Lung (tissue), 12 donors: ENCODE results near the gene SFRP2. TPM values are rescaled to one million over a fixed set of nuclear protein-coding genes. Genes with fewer than 3 reads are reported as not detected.

Source experiments
- ATAC-seq: fragments of 200-7000 bp; cut with Tn5 transposase; one replicate; pipeline ENCODE4 v1.9.1; 2020; ENCODE audit warnings: moderate number of reproducible peaks; ENCODE audit not compliant: insufficient read depth, low FRiP score
- DNase-seq, 3 donors: peaks; one replicate each; pipeline ENCODE4 v3.0.0-alpha.2; 2013 to 2017
- H3K27ac ChIP-seq, 2 donors: one replicate each; pipeline ENCODE4 v1.5.1; 2013; ENCODE audit warnings: mild to moderate bottlenecking in 2 of 2, moderate library complexity in 2 of 2, control low read depth in 1 of 2, inconsistent platforms in 1 of 2, low read depth in 1 of 2, low read length in 1 of 2
- H3K27me3 ChIP-seq, 3 donors: one replicate each; pipeline ENCODE4 v1.5.1; 2013; ENCODE audit warnings: low read length in 2 of 3; ENCODE audit not compliant: control insufficient read depth in 3 of 3, insufficient read depth in 3 of 3
- H3K36me3 ChIP-seq, 4 donors: one replicate each; pipeline ENCODE4 v1.5.1; 2013; ENCODE audit warnings: low read length in 4 of 4, mild to moderate bottlenecking in 1 of 4, moderate library complexity in 1 of 4; ENCODE audit not compliant: control insufficient read depth in 4 of 4, insufficient read depth in 4 of 4
- H3K4me1 ChIP-seq, 5 donors: one replicate each; pipeline ENCODE4 v1.5.1; 2013; ENCODE audit warnings: low read length in 5 of 5, mild to moderate bottlenecking in 2 of 5, moderate library complexity in 1 of 5; ENCODE audit not compliant: control insufficient read depth in 5 of 5, insufficient read depth in 5 of 5
- H3K4me3 ChIP-seq: one replicate; pipeline ENCODE4 v1.5.1; 2013; ENCODE audit warnings: mild to moderate bottlenecking, control low read depth, moderate library complexity
- H3K9ac ChIP-seq, 2 donors: one replicate each; pipeline ENCODE4 v1.5.1; 2013; ENCODE audit warnings: low read length in 2 of 2, control low read depth in 1 of 2; ENCODE audit not compliant: insufficient read depth in 1 of 2
- H3K9me3 ChIP-seq, 4 donors: one replicate each; pipeline ENCODE4 v1.5.1; 2013; ENCODE audit warnings: low read length in 3 of 4, mild to moderate bottlenecking in 1 of 4, moderate library complexity in 1 of 4; ENCODE audit not compliant: control insufficient read depth in 4 of 4, insufficient read depth in 3 of 4
- CTCF ChIP-seq: IDR thresholded peaks from 2 replicates; pipeline ENCODE4 v1.5.1; 2012; ENCODE audit warnings: mild to moderate bottlenecking; ENCODE audit errors: control extremely low read depth, extremely low read depth
- WGBS, 2 donors: extraction: QIAGEN DNeasy Blood & Tissue Kit; methylation state at CpG; one replicate each; pipeline ENCODE4 v1.1.7; 2013; 5-methylcytosine and 5-hydroxymethylcytosine counted together
- polyA plus RNA-seq, 2 donors: library from polyadenylated mRNA; stranded (reverse); fragments of 200-250 nt; gene quantifications; one replicate each; pipeline ENCODE4 v1.2.1, GENCODE V29; 2013
- total RNA-seq, 2 donors: library from RNA; depleted of rRNA in 1 of 2; stranded (reverse); fragments of >200 nt in 1 of 2; gene quantifications; one replicate each; pipeline ENCODE4 v1.2.1, GENCODE V29; 2014 to 2021
- donor health status: control.
- donor health status: control.
- donor health status: Bipolar disorder and iron deficiency.
- donor health status: healthy.
- donor health status: DM: yes; HTN: yes; CAD: no.

The SFRP2 gene
- total and polyA plus RNA-seq, 4 donors, result 0.68 to 17.4 (median 6.5) TPM

DNA sequence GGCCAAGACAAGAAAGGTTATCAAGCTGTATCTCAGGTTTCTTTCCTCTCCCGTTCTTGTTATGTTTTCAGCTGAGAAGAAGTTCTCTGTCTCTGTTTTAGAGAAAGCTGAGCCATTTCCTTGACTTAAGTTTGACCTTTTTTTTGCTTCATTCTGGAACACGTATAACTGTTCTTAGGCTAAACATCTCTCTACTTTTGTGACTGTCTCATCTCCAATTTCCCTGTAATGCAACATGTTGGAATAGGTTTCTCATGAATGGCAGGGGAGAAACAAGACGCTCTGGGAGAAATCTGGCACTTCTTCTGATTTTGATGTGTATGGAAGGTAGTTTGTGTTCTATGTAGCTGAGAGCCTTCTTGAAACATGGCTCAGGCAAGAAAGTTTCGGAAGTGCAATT, 36.2 kb upstream of the SFRP2 start:
- no peak overlapping the region for H3K9ac ChIP-seq
- ATAC-seq, result no peak
- H3K9me3 ChIP-seq, result no peaks in the 10 kb centered on the region
- no peaks in the 10 kb centered on the region for H3K4me1 ChIP-seq
- no peaks in the 10 kb centered on the region for H3K36me3 ChIP-seq
- TF ChIP-seq CTCF, result no peak
- H3K4me3 ChIP-seq, result no peak overlapping the region
- H3K27ac ChIP-seq, result no peak overlapping the region
- 74 to 88% methylated on average over 4 of the region's 4 CpGs for WGBS, 2 donors
- no peak for DNase-seq
- H3K27me3 ChIP-seq, result no peaks in the 10 kb centered on the region

DNA sequence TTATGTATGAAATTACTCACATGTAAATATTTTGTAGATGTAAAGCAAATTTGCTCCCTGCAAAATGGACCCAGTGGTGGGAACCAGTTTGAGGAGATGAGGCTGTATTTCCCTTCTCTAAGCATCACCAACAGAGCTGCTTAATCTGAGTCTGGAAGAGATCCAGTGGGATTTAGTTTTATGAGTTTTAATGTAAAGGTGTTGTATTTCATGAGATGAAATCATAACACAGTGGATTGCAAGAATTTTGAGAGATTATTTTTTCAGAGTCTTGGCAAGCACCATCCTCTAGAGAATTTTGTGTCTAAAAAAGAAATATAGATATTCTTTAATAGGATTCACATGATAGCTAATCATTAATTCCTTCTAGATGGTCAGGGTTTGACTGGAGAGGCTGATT, 35.6 kb upstream of the SFRP2 start:
- ATAC-seq, result no peak
- DNase-seq, result no peak

DNA sequence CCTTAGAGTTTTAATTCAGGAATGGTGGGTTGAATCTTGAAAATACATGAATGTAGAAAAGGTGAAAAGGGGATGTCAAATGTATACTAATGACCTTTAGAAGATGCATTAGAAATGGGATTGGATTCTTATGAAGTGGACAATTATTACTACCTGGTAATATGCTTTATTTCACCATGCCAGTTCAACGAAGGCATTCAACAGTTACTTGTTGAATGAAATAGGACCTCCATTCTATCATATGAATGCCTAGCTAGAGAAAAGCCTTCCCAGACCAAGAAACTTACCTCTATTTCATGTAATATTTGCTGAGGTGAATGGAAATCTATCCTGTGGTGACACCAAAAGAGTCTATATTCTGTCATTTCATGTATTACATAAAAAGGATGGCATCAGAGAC, 34.6 kb upstream of the SFRP2 start:
- WGBS, 2 donors, result 92 to 96% methylated on average over 1 of the region's 1 CpG
- H3K4me1 ChIP-seq, result no peaks in the 10 kb centered on the region
- H3K9ac ChIP-seq, result no peak overlapping the region
- DNase-seq (no peak), ATAC-seq (no peak)
- no peak for TF ChIP-seq CTCF
- no peak overlapping the region for H3K27ac ChIP-seq
- H3K27me3 ChIP-seq, result no peaks in the 10 kb centered on the region
- H3K4me3 ChIP-seq, result no peak overlapping the region
- no peaks in the 10 kb centered on the region for H3K9me3 ChIP-seq
- H3K36me3 ChIP-seq, result no peaks in the 10 kb centered on the region

More for the DNA sequence above, 35.6 kb upstream of the SFRP2 start:
- H3K9ac ChIP-seq, result no peak overlapping the region
- H3K4me3 ChIP-seq, result no peak overlapping the region
- no peaks in the 10 kb centered on the region for H3K36me3 ChIP-seq
- no peaks in the 10 kb centered on the region for H3K27me3 ChIP-seq
- H3K9me3 ChIP-seq, result no peaks in the 10 kb centered on the region
- no peak for TF ChIP-seq CTCF
- no peak overlapping the region for H3K27ac ChIP-seq
- no peaks in the 10 kb centered on the region for H3K4me1 ChIP-seq

DNA sequence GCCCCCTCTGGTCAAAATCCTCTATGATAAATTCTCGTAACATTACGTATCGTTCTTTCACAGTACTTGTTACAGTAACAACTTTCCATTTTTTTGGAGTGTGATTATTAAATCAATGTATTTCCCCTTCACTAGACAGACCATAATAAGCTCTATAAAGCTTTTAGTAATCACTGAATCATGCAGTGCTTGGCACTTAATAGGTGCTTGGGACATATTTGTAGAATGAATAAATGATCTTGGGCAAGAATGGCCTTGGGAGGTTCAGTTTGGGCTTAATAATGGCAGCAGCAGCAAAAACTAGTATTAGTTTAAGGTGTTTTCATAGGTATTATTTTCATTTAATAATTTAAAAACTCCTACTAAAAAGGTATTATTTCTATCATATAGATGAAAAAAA, 33.4 kb upstream of the SFRP2 start:
- no peak for TF ChIP-seq CTCF
- no peak overlapping the region for H3K9ac ChIP-seq

More for the DNA sequence above, 33.4 kb upstream of the SFRP2 start:
- no peak for DNase-seq
- no peaks in the 10 kb centered on the region for H3K9me3 ChIP-seq
- H3K4me1 ChIP-seq, result no peaks in the 10 kb centered on the region
- 63 to 65% methylated on average over 3 of the region's 3 CpGs for WGBS, 2 donors
- H3K27me3 ChIP-seq, result no peaks in the 10 kb centered on the region
- H3K27ac ChIP-seq, result no peak overlapping the region
- ATAC-seq, result no peak
- H3K36me3 ChIP-seq, result no peaks in the 10 kb centered on the region
- H3K4me3 ChIP-seq, result no peak overlapping the region
